Activated CD4-positive, alpha-beta T cell treated with anti-CD3 and anti-CD28 coated beads, Interleukin-2, Interleukin-6, amounts not matched to agents 100 ng/mL and 50 ng/mL, durations not matched to agents 16 hours and 8 hours (primary cell): ENCODE results near the gene C10orf95.

Source experiments
- DNase-seq: peaks from one replicate; pipeline ENCODE4 v3.0.0-alpha.2; 2020

The C10orf95 gene

GRCh38 chr10:102433619-102434046 lies 17.7 kb downstream of the C10orf95 start:
- DNase-seq: no peak

GRCh38 chr10:102432162-102432950 lies 19.0 kb downstream of the C10orf95 start, which contains the start of gene CUEDC2:
Gene CUEDC2, minus strand, starts transcription at chr10:102432574. Its CDS starts 7,386 bp downstream, at chr10:102425188.
- DNase-seq: peak; percentile 98

- DNase-seq: no peak
Observed at GRCh38 chr10:102431452-102432124, 19.8 kb downstream of the C10orf95 start.

GRCh38 chr10:102429468-102429867 lies 21.9 kb downstream of the C10orf95 start:
- no peak for DNase-seq

- DNase-seq: no peak
Observed at GRCh38 chr10:102426803-102427287, 24.5 kb downstream of the C10orf95 start.

- DNase-seq: no peak
Observed at GRCh38 chr10:102425444-102425843, 25.9 kb downstream of the C10orf95 start.

GRCh38 chr10:102424916-102425315 lies 26.4 kb downstream of the C10orf95 start:
- no peak for DNase-seq

GRCh38 chr10:102424145-102424544 lies 27.2 kb downstream of the C10orf95 start:
- DNase-seq: no peak

- no peak for DNase-seq
Observed at GRCh38 chr10:102423372-102423968, 27.9 kb downstream of the C10orf95 start.

GRCh38 chr10:102422545-102423129 lies 28.7 kb downstream of the C10orf95 start:
- peak; percentile 76 for DNase-seq

GRCh38 chr10:102421757-102422512 lies 29.4 kb downstream of the C10orf95 start:
- DNase-seq: peak; percentile 49

- no peak for DNase-seq
Observed at GRCh38 chr10:102421507-102421756, 29.9 kb downstream of the C10orf95 start.

- DNase-seq: peak; percentile 98
Observed at GRCh38 chr10:102420714-102421506, 30.4 kb downstream of the C10orf95 start, which contains the start of gene FBXL15. Gene FBXL15, plus strand, starts transcription at chr10:102420836. Its CDS starts 294 bp downstream, at chr10:102421130.

- no peak for DNase-seq
Observed at GRCh38 chr10:102420181-102420713, 31.1 kb downstream of the C10orf95 start.

GRCh38 chr10:102419269-102420180 lies 31.8 kb downstream of the C10orf95 start:
- peak; percentile 79 for DNase-seq

- no peak for DNase-seq
Observed at GRCh38 chr10:102418622-102419268, 32.6 kb downstream of the C10orf95 start, which contains the start of gene PSD. Gene PSD, minus strand, starts transcription at chr10:102418785. Its CDS starts 1,747 bp downstream, at chr10:102417038.

GRCh38 chr10:102416695-102417094 lies 34.6 kb downstream of the C10orf95 start:
- no peak for DNase-seq

GRCh38 chr10:102416283-102416682 lies 35.1 kb downstream of the C10orf95 start:
- no peak for DNase-seq

- DNase-seq: no peak
Observed at GRCh38 chr10:102414749-102415148, 36.6 kb downstream of the C10orf95 start.
